GM19239 (cell line): ENCODE results near the gene RIOX2.
"Not testable (repeated sequence)": the region's sequence is repeated elsewhere in the genome, so short reads cannot be mapped to it uniquely, and the experiment has no call there.

ENCODE experiments used
- DNase-seq: peaks from one replicate; pipeline ENCODE4 v3.0.0; 2011; ENCODE audit warnings: low spot score; ENCODE audit not compliant: insufficient read length
- FAIRE-seq: peaks from 2 replicates; lab custom pipeline; 2011; peaks lifted over from hg19 to GRCh38; lab: Jason Lieb, UNC

RIOX2 gene

DNA sequence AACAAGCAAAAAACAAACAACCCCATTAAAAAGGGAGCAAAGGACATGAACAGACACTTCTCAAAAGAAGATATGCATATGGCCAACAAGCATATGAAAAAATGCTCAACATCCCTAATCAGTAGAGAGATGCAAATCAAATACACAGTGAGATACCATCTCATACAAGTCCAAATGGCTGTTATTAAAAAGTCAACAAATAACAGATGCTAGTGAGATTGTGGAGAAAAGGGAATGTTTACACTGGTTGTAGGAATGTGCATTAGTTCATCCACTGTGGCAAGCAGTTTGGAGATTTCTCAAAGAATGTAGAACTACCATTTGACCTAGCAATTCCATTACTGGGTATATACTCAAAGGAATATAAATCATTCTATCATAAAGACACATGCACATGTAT lies 44.5 kb downstream of the RIOX2 start:
- DNase-seq (no peak), FAIRE-seq (no peak)

DNA sequence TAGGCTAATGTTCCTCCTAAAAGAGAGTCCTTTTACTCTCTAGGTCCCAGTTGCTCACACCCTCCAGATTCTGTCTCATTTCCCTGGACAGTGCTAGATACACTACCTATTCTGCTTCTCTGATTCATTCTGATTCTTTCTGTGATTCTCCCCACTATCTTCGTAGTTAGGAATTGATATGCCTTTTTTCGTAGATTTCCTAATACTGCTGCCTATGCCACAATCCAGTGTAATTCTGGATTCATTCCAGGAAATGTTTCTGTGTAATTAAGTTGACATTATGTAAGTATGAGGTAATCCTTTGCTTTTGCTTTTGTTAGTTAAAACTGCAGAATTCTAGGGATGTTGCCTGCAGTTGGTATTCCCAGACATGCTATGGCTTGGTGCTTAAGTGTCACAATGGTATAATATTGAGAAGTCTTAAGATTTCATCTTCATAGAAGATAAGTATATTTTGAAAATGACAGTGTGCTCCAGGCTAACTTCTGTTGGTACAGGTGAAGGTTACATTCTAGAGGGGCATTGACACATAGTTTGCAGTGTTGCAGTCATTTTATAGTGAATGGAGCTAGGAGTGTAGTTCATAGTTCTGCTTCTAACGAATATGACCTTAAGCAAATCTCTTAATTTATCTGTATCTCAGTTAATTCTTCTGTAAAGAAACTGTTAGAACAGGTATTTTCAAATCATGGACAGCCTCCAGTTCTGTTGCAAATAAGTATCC lies 54.3 kb downstream of the RIOX2 start:
- DNase-seq (no peak), FAIRE-seq (no peak)

DNA sequence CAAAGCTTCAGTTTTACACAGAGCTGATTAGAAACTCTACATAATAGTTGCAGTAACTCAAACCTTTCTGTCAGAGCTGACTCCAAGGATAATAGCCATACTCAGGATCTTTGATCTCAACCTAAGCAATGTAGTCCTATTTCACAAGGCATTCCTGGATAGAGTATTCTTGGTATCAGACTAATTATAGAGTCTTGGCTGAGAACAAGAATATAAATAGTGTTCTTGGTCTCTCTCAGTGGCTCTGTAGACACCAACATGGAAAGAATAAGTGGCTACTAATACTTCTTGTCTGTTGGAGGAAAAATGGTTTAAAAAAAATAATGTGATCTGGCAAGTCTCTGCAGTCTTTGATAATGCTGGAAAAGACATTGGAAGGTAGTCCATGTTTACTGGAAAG lies 55.7 kb downstream of the RIOX2 start:
- FAIRE-seq, result no peak
- no peak for DNase-seq

DNA sequence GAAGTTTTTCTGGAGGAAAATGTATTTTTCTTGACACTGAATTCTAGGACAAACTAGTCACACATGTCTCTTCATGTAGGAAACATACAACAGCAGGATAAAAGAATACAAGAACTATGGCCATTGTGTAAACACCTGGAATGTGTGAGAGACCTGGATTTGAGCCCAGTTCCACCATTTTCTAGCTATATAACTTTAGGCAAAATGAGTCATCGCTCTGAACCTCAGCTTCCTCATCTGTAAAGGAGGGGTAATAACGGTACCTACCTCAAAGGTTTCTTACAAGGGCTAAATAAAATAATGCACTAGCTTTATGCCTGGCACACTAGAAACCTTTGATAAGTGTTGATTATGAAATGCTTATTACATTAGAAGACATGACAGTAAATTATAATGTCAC lies 57.8 kb downstream of the RIOX2 start:
- no peak for FAIRE-seq

DNA sequence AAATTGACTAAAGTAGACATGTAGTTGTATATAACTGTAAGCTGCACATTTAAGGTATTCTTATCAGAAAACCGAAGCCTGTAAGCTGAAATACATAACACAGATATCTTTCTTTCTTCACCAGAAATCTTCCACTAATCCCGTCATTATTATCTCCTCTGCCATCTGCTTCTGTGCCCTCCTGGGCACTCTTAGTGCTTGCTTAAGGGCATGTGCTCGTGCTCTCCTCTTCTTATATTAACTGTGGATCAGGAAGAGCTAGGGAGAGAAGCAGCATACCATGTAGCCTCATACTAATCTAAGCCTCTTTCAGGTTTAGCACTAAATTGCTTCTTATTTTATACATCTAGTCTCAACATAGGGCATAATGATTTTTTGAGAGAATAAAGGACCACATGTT lies 60.8 kb downstream of the RIOX2 start:
- no peak for FAIRE-seq

More for the DNA sequence above, 57.8 kb downstream of the RIOX2 start:
- no peak for DNase-seq

DNA sequence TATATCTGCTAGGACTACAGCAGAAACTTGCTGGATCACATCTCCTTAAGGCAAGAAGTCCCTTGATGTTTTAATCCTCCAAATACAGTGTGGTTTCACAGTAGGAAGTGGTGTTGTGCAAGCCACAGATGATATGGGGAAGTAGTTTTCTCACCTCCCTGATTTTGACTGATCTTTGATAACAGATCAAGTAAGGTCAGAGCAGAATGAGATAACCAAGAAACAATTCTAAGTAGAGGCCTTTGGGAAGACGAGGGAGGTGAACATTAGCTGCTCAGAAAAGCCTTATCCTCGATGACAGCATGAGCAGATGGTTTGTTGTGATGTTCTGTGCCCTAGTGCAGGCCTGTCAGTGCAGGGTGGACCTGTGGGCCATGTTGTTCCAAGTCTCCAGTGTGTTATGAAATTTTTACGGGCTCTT lies 61.3 kb downstream of the RIOX2 start:
- FAIRE-seq (no peak), DNase-seq (no peak)

More for the DNA sequence above, 60.8 kb downstream of the RIOX2 start:
- DNase-seq, result no peak

DNA sequence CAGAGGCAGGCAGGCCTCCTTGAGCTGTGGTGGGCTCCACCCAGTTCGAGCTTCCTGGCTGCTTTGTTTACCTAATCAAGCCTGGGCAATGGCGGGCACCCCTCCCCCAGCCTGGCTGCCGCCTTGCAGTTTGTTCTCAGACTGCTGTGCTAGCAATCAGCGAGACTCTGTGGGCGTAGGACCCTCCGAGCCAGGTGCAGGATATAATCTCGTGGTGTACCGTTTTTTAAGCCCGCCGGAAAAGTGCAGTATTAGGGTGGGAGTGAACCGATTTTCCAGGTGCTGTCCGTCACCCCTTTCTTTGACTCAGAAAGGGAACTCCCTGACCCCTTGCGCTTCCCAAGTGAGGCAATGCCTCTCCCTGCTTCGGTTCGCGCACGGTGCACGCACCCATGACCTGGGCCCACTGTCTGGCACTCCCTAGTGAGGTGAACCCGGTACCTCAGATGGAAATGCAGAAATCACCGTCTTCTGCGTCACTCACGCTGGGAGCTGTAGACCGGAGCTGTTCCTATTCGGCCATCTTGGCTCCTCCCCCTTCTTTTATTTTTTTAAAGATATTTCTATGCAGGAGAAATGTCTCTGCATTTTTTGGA lies 61.9 kb downstream of the RIOX2 start:
- not testable (repeated sequence) for FAIRE-seq, DNase-seq

DNA sequence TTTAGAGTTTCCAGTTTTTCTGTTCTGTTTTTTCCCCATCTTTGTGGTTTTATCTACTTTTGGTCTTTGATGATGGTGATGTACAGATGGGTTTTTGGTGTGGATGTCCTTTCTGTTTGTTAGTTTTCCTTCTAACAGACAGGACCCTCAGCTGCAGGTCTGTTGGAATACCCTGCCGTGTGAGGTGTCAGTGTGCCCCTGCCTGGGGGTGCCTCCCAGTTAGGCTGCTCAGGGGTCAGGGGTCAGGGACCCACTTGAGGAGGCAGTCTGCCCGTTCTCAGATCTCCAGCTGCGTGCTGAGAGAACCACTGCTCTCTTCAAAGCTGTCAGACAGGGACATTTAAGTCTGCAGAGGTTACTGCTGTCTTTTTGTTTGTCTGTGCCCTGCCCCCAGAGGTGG lies 62.4 kb downstream of the RIOX2 start:
- not testable (repeated sequence) for FAIRE-seq

DNA sequence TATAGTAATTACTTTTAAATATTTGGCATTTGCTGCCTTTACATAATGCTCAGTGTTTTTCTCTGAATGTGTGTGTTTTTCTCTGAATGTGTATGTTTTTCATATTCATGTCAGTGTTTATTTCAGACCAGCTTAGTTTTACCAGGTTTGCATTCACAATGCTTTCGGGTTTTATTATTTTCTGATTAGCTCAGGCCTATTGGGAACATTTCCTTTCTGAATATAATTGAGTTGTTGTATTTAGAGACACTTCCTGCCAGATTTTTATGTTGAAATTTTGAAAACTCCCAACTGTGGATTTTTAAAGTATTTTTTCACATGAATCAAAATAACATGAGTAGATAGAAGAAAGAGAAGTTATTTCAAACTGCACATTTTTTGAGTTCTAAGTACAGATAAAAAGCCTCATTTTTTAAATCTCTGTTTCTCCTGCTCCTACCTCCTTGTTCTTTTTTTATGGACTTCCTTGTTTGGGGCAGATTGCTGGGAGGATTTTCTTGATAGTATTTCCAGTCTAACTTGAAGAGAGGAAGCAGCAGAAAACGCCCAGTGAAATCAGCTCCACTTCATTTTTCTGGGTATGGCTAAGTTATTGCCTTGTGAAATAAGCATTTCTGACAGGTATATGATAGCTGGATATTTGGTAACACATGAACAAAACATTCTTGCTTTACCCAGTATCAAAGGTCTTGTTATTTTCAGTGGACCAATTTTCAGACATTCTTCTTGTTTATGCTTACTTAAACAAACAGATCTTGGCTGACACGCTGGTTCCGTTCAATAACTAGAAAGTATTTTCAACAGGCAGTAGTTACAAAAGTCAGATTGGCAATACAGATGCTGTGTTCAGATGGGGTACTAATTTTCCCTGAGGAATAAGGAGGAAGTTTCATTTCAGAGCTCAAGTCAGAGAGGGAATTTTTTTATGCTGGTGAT lies 70.7 kb downstream of the RIOX2 start:
- no peak for DNase-seq
- FAIRE-seq, result no peak

More for the DNA sequence above, 62.4 kb downstream of the RIOX2 start:
- not testable (repeated sequence) for DNase-seq

DNA sequence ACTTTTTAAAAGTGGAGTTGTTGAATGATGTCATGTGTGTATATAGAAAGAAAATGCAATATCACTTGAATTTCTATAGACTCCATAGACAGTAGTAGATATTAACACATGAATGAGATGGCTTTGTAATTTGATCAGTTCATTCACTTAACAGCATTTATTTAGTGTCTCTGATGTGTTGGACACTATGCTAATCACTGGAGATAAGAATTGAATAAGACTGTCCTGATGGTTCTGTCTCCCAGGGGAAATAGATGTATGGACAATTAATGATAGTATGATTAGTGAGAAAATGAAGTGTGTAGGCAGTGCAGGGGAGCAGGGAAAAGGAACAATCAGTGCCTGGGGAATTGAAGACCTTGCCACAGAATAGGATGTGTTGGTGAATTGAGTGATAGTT lies 72.9 kb downstream of the RIOX2 start:
- FAIRE-seq, result no peak
- no peak for DNase-seq

DNA sequence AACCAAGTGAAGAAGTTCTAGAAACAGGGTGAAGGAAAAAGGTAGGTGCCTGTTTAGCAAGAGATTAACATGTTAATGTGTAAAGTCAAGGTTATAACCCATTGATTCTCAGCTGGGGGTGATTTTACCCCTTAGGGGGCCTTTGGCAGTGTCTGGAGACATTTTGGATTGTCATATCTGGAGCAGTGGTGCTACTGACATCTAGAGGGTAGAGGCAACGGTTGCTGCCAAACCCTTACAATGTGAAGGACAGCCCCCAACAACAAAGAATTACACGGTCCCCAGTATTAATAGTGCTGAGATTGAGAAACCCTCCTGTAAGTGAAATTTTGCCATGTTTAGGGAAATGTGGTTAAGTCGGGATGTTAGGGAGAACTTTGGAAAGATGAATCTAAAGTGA lies 75.7 kb downstream of the RIOX2 start:
- DNase-seq (no peak), FAIRE-seq (no peak)

DNA sequence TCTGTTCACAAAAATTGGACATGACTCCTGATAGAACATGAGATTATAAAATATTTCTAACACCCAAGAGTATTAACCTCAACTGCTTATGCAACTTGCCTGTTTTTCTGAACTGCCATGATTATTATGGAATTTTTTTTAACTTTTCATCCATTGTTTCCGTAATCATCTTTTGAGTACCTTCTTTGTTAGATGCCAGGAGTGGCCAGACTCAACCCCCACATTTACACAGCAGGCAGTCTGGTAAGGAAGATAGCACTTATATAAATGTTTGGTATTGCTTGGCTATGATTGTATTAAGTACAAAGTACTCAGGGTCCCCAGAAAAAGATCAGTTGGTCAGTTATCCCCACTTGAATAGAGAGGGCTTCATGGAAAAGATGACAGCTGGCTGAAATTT lies 76.1 kb downstream of the RIOX2 start:
- DNase-seq, result no peak
- no peak for FAIRE-seq

DNA sequence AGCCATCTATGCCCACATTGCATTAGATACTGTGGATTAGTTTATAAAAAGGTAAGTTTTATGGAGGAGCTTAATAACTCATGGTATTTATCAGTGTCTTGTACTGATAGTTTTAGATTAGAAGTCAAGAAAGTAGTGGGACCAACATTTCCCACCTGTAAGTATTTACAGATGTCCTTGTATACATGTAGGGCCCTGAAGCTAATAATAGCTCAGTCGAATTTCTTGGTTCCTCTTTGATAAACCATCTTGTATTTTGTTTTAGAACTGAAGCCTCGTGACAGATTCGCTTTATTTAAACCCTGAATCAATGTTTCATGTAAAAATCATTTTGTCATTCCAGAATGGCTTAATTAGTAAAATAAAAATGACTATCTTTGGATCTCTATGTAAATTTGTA lies 77.0 kb downstream of the RIOX2 start:
- DNase-seq (no peak), FAIRE-seq (peak; percentile 31)

DNA sequence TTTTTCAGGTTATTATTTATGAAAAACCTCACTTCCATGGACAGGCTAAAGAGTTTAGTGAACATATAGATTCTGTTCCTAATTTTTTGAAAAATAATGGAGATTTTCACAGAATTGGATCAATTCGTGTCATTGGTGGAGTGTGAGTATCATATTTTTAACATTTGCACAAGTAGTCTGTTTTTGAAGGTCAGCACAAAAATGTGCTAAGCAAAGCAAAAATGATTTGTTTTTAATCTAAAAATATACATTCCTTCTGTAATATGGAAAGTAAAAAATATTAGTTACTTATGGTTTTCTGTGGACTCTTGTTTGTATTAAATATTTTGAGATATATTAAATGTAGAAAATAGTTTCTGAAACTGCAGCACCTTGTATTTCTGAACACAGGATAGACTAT lies 79.4 kb downstream of the RIOX2 start:
- FAIRE-seq, result no peak

More for the DNA sequence above, 79.4 kb downstream of the RIOX2 start:
- DNase-seq, result no peak
